Right kidney (tissue), 1 donor: ENCODE data around the gene KRT5.

ENCODE experiments used
- DNase-seq: peaks from one replicate; pipeline ENCODE4 v3.0.0-alpha.2; 2016

The KRT5 gene

DNA sequence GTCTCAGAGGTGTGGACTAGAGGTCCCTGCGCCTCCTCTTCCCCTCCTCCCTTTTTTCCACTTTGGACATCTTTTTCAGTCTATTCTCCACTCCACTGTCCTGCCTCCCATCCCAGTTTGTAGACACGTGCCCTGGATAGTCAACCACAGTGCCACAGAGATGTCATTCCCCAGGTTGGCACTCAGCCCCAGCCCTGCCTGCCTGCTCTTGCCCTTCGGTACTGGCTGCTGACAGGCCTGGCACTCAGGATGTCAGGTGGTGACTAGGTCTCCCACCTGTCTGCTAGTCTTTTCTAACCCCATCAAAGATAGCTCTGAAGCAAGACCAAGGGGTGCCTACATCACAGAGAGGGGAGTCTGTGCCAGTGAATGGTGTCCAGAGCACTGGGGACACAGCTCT lies 16.9 kb upstream of the KRT5 start:
- DNase-seq, result no peak

DNA sequence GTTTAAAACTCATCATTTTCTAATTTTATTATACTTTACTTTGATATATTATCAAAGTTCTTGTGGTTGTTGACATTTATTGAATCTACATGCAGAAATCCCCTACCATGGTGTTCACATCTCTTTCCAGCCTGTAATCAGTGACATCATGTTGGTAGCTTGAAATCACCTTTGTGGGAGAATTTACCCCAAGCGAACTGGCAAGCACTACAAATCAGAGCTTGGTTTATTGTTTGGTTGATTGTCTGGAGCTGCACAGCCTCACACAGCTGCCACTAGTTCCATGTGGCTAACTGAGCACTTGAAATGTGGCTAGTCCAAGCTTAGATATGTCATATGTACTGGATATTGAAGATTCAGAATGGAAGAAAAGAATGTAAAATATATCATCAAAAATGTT lies 15.4 kb upstream of the KRT5 start:
- no peak for DNase-seq

DNA sequence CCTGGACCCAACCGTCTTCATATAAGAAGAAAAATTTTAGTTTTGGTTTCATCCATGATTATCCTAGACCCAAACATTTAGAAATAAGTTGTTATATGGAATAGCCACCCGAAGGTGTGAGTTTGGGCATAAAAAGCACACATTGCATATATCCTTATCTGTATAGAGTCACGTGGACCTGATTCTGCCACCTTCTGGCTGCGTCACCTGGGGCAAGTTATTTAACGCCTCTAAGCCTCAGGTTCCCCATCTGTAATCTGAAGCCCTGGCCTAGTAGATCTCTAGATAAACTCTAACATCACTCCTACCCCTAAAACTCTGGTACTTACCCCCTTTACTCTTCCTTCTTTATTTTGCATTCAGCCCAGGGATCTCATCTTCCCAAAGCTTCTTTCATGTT lies 14.3 kb upstream of the KRT5 start:
- no peak for DNase-seq

DNA sequence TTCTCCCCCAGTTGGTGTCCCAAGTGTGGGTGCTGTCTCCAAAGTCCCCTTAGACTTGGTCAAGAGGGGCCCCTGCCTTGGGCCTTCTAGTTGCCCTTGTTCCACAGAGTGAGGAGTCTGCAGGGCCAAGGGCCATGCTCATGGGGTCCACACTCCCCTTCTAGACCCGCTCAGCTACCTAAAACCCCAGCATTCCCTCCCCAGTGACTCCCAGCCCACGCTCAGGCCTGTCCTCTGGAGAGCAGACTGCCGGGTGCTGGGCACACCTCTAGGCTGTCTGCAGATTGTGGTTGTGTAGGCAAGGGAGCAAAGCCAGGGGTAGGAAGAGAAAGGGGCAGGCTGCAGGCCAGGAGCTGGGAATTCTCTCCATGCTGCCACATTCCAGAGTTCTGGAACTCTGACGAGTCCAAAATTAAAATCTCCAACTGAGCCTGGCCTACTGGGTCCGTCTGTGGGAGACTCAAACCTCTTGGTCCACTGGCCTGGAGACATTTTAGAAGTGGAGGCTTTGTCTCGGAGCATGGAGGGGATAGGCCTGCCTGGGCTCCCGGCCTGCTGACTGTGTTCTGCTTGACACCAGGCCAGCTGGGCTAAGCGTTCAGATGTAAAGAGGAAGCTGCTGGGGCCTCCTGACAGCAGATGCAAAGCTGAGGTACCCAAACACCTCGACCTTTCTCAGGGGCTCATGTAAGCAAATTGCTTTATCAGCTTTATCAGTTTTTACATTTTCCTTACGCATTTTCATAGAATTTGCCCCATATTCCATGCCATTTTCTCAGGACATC lies 13.7 kb upstream of the KRT5 start:
- DNase-seq, result no peak

DNA sequence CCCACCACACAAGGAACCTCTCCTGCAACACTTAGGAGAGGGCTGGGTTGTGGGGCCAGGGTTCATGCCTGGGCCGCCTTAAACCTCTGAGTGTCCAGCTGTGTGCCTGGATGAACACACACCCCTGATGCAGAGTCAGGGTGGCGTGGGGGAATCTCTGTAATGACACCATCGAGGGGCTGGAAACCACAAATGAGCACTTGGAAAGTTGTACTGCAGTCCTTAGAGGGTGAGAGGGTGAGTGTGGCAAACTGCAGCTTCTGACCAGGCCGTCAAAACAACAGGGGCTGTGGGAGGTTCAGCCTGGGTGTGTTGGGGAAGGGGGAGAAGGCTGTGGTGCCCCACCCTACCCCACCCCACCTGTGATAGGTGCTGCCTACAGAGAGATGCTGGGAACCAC lies 12.4 kb upstream of the KRT5 start:
- DNase-seq, result no peak

DNA sequence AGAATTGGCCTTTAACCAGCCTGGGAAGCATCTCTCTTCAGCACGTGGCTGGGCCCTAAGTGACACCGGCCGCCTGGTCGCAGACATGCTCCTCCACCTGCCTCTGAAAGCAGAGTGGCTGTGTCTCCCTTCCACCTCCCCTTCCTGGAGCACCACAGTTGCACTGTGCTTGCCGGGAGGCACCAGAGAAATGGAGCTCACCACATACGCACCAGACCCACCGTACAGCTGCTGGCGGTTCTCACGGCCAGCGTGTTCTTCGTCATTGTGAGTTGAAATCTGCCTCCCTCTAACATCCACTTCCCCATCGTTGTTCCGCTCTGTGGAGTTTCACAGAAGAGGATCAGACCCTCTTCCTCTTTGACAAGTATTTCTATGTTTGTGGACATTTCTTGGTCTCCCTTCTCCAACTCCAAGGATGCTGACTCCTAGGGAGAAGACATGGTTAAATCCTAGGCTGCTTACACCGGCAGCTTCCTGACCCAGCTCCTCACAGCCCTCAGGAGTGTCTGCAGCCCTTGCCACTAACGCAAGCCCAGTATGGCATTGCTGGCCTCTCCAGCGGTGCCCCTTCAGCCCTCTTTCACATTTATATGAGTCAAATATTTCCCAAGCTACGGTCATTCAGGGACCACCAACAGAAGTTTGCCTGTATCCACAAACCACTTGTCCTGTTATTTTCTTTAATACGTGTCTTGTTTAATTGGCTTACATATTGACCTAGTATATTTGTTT lies 11.5 kb upstream of the KRT5 start:
- DNase-seq, result no peak

DNA sequence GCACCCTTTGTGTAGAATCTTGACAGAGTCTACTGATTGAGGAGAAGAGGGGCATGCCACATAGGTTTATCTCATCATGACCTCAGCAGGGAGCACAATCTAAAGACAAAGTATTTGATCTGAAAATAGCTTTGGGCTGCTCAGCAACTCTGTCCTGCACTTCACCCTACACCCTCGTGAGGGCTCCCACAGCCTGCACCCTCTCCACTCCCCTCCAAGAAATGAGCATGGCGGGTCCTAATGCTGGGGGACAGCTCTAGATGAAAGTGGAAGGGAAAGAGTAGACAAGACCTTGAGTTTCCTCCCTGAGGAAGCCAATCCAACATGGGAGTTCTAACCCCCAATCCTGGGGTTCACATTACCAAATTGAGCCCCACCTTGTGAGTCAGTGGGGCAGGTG lies 10.7 kb upstream of the KRT5 start:
- no peak for DNase-seq

DNA sequence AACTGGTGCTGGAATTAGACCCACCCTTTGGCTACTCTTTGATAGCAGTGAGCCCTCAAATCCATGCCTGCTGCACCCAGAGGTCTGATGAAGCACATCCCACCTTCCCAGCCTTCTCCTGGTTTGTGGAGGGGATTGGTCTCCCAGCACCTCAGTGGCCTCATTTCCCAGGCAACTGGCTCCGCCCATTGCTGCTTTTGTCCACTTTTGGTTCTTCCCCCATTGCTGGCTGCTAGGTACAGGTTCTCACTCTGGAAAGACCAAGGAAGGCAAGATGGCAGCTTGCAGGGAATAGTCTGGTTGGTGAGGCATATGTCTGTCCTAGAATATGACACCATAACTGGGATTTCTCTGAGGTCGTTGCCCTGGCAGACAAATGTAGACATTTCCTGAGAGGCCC lies 10.2 kb upstream of the KRT5 start:
- DNase-seq, result no peak

DNA sequence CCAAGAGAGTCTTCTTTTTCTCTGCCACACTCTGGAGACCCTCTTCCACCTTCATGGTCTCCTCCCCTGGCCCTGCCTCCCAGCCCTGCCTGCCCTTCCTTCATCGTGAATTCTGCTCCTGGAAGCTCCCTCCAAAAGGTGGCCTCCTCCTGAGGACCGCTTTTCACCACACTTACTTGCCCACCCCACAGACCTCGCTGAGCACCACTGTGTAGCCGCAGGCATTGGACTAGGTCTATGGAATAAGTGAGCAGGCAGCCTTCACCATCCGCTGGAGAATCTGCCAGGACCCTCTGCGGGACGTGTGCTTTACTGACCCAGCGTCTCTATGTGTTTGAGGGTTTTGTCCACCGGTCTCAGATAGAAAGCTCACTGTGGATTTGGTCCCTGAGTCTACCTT lies 9.7 kb upstream of the KRT5 start:
- DNase-seq, result no peak

DNA sequence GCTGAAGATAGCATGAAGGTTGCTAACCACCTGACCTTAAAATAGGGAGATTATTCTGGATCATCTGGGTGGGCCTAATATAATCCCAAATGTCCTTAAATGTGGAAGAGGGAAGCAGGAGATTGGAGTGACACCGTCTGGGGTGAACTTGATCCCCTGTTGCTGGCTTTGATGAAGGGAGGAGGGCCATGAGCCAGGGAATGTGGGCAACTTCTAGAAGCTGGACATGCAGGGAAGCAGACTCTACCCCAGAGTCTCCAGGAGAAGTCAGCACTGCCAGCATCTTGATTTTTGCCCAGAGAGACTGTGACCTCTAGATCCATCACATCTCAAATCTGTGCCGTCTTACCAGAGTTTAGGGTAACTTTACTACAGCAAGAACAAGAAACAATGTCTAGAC lies 9.2 kb upstream of the KRT5 start:
- DNase-seq, result no peak

DNA sequence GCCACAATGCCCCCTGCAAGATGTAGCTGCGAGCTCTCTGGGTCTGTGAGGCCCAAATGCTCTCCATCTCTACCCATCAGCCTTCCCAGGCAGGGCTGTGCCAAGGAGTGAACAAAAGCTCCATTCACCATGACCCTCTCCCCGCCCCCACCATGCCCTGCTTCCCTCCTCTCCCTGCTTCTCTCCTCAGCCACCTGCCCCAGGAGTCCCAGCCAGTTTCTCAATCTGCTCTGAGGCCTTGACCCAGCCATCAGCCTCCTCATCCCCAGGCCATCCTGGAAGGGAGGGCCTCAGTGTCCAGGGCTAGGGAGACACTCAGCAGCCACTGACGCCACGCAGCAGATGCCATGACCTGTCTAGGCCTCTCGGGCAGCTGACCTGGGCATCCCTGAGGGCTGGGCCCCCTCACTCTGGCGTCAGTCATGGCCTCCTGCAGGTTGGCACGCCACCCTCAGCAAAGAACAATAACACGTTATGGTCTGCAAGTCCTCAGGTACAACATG lies 8.5 kb upstream of the KRT5 start:
- no peak for DNase-seq

DNA sequence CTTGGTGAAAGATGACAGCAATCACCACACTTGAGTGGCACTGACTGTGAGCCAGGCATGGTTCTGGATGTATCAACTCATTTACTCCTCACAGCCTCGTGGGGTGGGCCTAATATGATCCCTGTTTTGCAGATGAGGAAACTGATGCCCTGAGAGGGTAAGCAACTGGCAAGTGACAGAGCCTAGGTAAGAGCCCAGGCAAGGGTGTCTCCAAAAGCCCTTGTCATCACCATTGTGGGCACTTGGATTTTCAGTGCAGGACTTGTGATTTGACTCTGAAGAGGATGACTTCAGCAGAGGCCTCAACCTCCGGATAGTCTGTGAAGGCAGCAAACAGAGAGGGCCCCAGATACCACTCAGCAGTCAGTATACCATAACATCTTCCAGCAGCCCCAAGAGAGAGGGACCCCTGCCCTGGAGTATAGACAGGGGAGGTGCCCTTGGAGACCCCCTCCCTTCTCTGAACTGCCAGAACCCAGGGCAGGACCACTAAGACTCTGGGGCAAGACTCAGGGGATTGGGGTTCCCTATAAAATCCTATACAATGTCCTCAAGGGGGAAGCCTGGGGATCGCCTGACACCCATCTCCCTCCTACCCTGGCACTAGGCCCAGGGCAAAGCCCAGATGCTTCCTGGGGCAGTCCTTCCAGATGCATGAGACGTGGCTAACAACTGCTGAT lies 7.1 kb upstream of the KRT5 start:
- no peak for DNase-seq

DNA sequence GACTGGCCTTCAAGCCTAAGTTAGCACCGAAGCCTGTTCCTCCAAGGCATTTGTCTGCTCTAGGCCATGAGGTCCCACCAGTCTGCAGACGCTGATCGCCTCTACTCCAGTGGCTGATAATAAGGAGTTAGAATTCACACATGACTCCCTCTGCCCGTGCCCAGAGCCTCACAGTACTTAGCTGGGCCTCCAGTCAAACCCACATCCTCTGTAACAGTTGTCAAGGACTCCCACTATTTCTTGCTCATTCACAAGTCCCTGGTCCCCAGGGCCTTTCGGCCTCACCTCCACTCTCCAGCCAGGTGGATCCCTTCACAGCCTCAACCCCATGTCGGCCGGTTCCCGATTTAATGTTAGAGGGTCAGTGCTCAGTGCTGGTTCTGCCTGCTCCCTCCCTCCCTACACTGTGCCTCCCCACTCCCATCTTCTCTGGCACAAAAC lies 6.3 kb upstream of the KRT5 start:
- DNase-seq, result no peak

DNA sequence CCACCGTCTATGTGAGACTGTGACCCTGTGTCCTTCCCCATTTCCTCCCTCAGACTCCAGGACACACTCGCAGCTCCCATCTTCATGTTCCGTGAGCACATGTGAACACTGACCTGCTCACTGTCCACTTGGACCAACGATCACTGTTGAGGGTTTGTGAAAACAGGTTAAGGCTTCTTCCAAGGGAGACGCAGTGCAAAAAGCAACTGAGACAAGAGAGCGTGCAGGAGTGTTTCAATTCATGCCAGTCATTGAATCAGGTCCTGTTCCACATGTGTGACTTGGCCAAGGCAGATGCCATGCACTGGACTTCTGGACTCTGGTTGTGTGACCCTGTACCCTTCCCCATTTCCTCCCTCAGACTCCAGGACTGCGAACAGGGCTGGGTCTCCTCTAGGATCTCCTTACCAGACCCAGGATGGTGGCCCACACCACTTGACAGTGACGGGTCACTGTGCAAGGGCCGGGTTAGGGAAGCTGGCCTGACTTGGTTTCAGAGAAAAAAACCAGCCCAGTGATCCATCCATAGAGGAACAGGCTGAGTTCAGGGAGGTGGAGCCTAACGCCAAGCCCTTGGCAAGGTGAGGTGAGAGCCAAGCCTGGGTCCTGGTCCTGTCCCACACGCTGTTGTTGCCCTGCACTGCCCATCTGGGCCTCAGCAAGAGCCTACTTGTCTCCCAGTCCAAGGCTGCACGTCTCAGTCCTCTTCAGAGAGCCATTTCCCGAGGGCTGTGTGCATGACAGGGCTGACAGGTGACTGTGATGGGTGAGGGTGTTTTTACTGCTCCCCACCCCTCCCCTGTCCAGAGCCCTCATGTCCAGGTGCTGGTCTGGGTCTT lies 5.7 kb upstream of the KRT5 start:
- no peak for DNase-seq

DNA sequence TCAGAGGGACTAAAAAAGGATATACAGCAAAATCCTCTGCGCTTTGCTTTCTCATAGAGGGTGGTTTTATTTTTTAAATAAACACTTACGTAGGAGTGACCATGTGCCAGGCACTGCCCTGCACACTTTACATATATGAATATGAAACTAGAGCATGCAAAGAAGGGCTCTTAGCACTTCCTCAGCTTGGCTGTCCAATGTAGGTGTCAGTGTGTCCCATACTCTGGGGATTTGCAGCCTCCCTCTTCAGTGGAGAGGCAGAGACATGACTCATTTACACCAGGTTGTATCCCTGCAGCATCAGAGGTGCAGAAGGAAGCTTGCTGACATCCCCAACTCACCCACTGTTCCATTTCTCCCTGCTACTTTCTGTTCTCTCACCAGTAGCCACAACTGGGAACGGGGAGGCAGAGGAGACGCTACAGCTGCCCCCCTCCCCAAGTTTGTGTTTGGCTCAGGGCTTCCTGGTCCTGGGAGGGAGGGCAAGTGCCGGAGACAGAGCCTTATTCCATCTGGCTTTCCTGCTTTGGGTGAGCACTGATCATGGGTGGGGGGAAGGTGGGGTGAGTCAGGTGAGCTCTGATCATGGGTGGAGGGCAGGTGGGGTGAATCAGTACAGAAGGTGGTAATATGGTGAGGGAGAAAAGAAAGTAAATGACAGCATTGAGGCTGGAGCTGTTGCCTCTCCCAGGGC lies 4.9 kb upstream of the KRT5 start:
- no peak for DNase-seq

DNA sequence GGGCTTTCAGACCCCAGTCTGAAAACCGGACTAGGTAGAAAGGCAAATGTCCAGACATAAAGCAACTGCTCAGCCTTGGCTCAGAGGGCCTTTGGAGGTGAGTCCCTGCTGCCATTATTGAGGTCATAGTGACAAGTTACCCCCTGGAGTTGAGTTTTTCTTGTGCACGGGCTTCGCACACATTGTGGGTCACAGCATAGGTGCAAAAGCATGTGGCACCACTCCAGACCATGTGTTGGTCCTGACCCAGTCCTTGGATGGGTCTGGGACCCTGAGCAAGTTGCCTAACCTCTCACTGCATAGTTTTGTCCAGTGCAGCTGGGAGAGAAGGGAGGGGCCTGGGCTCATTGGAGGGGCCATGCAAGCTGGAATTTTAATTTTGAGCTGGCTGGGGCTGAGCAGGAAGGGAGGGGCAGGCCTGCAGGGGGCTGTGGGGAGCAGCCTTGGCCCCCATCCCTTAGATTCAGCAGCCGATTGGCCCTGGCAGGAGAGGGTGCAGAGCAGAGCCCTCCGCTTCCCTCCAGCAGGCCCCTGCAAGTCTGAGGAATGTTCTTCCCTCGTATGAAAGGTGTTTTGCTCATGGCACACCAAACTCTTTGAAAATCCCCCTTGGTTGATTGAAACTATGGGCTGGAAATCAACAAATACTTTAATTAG lies 4.2 kb upstream of the KRT5 start:
- no peak for DNase-seq

DNA sequence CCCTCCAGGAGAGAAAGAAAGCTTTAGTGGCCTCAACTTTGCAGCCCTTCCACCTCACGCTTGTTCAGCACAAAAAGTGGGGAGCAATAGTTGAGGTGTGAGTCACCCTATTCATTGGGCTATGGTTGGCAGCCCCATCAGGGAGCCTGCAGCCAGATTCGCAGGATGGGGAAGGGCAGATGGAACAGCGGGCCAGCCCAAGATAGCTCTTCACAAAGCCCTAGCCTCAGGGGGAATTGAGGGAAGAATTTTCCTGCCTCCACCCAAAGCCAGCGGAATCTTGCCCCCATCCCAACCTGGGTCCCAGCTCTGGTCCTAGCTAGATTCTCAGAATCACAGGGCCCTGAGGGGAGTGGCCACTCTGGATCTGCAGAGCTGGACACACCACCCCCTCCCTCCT lies 3.6 kb upstream of the KRT5 start:
- no peak for DNase-seq

DNA sequence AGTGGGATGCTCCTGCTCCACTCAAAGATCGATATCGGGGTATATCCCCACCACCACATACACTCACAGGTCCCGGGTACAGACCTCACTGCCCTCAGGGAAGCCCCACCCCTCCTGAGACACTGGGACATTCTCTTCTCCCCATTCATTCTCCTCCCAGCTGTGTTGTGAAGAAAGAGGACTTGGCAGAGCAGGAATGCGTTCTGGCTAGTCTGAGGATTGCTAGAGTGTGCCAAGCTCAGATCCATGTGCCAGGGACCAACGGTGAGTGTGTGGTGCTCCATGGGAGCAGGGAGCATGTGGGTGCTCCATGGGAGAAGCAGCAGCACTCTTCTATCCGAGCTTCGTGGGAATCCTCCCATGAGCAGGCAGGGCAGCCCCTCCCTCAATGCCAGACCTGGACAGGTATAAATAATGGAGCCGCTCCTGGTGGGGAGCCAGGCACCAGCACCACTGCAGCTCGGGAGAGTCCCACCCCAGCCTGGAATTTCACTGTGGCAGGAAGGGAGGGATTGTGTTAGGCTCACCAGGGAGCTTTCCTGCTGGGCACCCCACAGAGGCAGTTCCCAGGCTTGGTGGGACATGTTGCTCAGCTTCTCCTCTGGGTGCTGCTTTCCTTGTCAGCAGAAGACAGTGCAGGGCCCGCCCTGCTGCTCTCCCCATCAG lies 2.3 kb upstream of the KRT5 start:
- no peak for DNase-seq

DNA sequence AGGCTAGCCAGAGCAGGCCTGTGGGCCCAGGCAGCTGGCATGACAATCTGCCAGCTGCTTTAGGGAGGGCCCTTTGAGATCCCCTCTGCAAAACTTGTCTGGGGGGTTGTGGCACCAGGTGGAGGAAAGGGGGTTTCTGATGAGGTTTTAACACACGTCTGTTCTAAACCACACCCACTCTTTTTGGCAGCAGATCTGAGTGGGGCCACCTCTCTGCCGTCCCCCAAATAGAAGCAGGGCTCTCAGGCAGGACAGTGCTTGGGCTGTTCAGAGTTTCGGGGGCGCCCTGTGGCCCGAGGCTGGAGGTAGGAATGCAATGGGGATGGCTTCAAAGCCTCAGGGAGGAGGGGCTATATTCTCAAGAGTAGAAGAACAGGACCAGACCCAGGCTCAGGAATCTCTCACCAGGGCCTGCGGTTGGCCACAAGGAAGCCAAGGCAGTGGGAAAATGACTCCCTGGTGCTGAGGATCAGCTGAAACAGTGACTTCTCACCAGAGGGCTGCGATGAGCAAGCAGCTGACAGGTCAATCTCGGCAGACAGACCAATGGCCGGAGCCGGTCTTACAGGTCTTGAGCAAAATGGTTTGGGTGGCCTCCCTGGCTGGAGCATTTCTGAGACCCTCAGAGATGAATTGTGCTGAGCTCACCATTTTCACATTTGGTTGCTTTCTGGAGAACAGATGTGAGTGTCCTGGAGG lies 1.5 kb upstream of the KRT5 start:
- DNase-seq, result no peak

DNA sequence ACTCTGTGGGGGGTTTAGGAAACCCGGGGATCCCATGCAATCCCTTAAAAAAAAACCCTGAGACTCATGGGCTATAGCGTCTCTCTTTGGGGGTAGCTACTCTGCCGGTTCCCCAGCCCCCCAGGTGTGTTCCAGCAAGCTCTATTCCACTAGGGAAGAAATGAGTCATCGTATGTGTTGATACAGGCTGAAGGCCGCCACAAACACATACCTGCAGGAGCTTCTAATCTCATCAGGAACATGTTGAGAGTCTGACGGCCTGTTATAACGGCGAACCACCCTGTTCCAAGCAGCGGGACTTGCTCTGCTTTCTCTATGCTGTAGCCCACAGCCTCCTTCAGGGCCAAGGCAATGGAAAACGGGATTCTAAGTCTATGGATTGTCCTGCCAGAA lies 977 bp upstream of the KRT5 start:
- DNase-seq, result no peak
